PFSK-1 (cell line): ENCODE results near the gene MYEOV.

Experiments used
- POLR2AphosphoS5 ChIP-seq: IDR thresholded peaks from 2 replicates; pipeline ENCODE4 v1.6.1; 2012; ENCODE audit warnings: low read depth, mild to moderate bottlenecking, control low read depth, low read length, moderate library complexity
- SIN3A ChIP-seq: IDR thresholded peaks from 2 replicates; pipeline ENCODE4 v1.6.1; 2012; ENCODE audit warnings: mild to moderate bottlenecking, low read length, moderate library complexity, borderline replicate concordance; ENCODE audit not compliant: insufficient read depth
- TF ChIP-seq, protein P1 (sequence below), 2 experiments: IDR thresholded peaks; 2 replicates each; pipeline versions ENCODE4 v1.6.1 to v1.8.0; 2011 to 2012; ENCODE audit warnings: low read depth in 2 of 2, low read length in 2 of 2, control low read depth in 1 of 2, inconsistent platforms in 1 of 2, mild to moderate bottlenecking in 1 of 2, moderate library complexity in 1 of 2; ENCODE audit not compliant: insufficient read depth in 1 of 2

DNA sequence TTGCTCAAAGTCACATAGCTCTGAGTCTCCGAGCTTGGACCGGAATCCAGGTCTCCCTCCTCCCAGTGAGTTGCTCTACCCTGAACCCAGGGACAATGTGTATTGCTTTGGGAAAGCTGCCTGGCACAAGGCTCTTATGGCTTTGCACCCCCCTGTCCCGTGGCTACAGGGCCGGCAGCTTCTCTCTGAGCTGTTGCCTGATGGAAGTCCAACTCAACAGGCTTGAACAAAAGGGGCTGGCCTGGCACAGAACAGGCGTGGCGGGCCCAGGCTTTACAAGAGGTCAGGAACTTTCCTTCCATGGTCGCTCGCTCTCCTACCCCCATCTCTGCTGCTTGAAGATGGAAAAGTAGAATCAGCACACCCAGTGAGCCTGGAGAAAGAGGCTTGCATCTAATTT lies 34.3 kb downstream of the MYEOV start:
- TF ChIP-seq SIN3A, result no peak
- TF ChIP-seq, protein P1, sequence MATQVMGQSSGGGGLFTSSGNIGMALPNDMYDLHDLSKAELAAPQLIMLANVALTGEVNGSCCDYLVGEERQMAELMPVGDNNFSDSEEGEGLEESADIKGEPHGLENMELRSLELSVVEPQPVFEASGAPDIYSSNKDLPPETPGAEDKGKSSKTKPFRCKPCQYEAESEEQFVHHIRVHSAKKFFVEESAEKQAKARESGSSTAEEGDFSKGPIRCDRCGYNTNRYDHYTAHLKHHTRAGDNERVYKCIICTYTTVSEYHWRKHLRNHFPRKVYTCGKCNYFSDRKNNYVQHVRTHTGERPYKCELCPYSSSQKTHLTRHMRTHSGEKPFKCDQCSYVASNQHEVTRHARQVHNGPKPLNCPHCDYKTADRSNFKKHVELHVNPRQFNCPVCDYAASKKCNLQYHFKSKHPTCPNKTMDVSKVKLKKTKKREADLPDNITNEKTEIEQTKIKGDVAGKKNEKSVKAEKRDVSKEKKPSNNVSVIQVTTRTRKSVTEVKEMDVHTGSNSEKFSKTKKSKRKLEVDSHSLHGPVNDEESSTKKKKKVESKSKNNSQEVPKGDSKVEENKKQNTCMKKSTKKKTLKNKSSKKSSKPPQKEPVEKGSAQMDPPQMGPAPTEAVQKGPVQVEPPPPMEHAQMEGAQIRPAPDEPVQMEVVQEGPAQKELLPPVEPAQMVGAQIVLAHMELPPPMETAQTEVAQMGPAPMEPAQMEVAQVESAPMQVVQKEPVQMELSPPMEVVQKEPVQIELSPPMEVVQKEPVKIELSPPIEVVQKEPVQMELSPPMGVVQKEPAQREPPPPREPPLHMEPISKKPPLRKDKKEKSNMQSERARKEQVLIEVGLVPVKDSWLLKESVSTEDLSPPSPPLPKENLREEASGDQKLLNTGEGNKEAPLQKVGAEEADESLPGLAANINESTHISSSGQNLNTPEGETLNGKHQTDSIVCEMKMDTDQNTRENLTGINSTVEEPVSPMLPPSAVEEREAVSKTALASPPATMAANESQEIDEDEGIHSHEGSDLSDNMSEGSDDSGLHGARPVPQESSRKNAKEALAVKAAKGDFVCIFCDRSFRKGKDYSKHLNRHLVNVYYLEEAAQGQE (IDR thresholded peaks at IDR 0.05; ENCODE audit: insufficient read depth in 1 of 2, low read depth in 2 of 2, low read length in 2 of 2), result no peak
- no peak for TF ChIP-seq POLR2AphosphoS5
